ENCODE measurements around the gene ZNF264.
"Not testable (repeated sequence)": the region's sequence is repeated elsewhere in the genome, so short reads cannot be mapped to it uniquely, and the experiment has no call there.

The ZNF264 gene

DNA sequence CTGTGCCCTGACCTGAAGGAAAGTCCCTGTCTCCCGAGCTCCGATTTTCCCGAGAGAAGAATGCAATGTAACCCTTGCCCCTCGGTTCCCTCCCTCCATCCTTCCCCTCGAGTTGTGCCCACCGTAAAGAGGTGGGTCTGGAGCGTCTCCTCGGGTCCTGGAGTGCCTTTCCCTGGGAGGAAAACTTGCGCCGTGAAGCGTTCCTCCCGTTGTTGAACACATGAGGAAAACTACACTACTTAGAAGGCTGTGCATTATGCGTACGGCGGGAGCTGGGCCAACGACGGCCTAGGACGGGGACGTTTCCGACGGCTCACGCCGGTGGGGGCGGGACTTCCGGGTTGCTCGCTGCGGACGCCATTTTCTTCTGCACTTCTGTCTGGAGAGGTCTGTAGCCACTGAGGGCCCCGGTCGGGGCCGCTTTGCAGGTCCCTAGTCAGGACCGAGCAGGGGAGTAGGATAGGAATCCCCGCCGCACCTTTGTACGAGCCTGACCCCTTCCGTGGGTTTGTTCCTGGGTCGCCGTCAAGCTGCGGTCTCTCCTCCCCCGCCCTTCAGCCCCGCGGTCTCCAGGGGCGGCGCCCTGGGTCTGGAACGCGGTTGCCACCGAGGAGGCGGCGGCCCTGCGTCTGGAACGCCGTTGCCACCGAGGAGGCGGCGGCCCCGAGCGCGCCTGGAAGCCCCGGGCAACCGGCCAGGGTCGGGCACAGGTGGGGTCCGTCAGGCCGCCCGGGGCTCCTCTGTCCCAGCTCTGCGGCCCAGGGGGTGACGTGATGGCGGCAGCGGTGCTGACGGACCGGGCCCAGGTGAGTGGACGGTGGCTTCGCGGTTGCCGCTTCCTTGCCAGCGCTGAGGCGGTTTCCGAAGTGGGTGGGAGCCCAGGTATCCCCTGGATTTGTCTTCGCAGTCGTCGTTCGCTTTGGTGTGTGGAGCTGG lies at the start of gene ZNF264:
Gene ZNF264, plus strand, starts transcription at position 360 of the 936 bp plus-strand sequence. Its CDS starts 414 bp downstream, at position 774.
- peak; percentile 96 for DNase-seq (ENCODE audit: low spot score)

DNA sequence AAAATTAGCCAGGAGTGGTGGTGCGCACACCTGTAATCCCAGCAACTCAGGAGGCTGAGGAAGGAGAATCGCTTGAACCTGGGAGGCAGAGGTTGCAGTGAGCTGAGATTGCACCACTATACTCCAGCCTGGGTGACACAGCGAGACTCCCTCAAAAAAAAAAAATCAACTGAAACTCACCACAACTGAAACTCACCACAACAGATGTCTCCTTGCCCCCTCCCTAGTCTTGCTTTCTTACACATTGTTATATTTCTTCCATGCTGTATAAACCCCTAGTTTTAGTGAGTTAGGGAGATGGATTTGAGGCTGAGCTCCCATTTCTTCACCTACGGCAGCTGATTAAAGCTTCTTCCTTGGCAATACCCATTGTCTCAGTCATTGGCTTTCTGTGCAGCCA lies 49.6 kb upstream of the ZNF264 start:
- no peak for DNase-seq (ENCODE audit: low spot score)

DNA sequence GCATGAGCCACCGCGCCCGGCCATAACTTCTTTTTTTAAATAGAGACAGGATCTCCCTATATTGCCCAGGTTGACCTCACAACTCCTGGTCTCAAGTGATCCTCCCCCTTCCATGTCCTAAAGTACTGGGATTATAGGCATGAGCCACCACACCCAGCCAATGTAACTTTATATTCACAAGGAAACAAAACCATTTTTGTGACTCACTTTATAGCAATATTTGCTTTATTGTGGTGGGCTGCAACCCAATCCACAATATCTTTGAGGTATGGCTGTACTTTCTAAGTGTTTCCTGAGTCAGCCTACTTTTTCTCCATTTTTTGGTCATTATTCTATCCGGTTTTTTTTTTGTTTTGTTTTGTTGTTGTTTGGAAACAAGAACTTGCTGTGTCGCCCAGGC lies 38.4 kb upstream of the ZNF264 start:
- no peak for DNase-seq (ENCODE audit: low spot score)

DNA sequence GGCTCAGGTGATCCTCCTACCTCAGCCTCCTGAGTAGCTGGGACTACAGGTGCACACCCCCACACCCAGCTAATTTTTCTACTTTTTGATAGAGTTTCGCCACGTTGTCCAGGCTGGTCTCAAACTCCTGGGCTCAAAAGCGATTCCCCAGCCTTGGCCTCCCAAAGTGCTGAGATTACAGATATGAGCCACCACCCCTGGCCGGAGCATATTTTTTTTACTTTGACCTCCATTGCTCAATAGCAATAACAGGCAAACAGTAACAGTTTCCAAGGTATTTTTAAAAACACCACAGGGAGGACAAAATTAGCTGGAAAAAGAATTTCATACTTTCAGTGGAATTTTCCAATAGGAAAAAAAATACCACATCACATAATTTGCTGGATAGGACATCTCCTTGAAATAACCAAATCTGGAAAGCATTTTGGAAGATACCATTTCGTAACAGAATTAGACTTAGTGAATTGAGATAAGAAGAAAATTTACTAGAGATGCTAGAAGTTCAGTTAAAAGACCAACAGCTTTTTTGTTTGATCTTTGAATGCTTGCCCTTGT lies 29.2 kb upstream of the ZNF264 start:
- no peak for DNase-seq (ENCODE audit: low spot score)

DNA sequence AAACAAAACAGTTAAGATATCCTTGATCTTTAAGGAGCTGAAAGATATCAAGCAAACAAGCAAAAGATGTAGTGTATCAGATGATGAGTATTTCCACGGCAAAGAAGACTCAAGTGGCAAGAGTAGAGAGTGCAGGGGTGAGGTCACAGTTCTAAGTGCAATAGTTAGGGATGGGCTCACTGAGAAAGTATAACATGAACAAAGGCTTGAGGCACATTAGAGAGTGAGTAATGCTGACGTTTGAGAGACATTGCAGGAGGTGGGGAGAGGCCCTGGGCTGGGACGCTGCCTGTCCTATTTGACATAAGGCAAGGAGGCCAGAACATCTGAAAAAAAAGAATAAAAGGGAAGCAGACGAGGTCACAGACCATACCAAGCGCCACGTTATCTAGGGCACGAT lies 25.5 kb upstream of the ZNF264 start:
- no peak for DNase-seq (ENCODE audit: low spot score)

DNA sequence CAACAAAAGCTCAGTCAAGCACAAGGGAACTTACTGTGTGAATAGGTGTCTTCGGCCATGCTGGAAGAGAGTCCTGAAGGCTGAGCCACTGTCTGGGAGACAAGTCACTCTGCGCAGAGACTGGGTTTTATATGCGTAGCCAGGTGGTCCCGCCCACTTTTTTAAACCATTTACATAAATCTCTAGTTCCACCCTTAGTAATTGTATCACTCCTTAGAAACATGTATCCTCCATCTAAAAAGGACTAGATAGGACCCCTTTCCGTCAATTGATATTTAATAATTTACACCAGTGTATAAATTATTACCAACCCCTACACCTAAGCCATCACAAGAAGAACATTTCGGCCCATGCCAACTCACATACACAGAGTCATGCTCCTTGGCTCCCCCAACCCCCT lies 23.9 kb upstream of the ZNF264 start, which contains the start of gene DUXA:
Gene DUXA, minus strand, starts transcription at position 101 of the 400 bp plus-strand sequence. Its CDS starts 42 bp downstream, at position 59.
- no peak for DNase-seq (ENCODE audit: low spot score)

DNA sequence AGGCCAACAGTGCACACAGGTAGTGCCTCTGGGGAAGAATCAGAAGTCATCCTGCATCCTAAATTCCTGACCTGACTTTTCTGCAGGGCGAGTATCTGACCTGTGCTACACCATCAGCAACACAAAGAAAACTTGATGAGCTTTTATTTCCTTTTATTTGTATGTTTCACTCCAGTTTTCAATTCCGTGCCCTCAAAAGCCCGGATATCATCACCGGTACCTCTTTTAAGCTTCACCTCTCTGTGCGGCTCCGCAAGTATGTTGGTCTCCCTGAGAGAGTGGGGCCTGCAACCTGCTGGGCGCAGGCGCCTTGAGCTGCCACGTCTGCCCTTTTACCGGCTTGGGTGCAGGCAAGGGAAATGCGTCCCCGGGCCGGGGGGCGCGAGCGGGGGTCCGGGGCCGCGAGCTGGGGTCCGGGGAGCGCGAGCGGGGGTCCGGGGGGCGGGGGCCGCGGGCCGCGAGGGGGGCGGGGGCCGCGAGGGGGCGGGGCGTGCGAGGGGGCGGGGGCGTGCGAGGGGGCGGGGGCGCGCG lies 19.7 kb upstream of the ZNF264 start:
- DNase-seq (ENCODE audit: low spot score): peak; percentile 82

DNA sequence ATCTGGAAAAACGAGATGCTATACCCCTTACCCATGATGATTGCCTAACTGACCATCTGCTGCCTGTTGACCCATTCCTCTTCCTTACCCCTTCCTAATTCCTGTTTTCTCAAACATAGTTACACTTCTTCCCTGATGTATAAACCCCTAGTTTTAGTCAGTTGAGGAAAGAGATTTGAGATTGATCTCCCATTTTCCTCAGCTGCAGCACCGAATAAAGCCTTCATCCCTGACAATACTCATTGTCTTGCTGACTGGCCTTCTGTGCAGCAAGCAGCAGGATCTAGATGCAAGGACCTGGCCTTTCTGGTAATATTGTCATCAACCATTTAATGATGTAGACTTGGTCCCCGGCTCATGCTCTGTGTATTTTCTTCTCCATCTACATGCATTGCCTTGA lies 999 bp upstream of the ZNF264 start:
- no peak for DNase-seq (ENCODE audit: low spot score)

DNA sequence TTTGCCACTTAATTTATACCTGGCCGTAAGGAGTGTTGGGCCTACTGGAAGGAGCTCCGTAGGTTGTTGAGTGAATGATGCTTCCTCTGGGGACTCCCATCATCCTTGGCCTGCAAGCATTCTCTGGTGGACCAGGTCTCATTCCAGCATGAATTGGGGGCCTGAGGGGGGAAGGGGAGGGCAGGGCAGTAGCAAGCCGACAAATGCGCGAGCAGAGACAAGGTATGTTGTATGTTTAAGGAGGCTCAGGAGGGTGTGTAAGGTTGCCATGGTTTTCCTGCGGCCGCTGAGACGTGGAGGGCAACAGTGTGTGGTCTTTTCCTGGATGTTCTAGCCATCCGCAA lies 749 bp downstream of the ZNF264 start:
- DNase-seq (ENCODE audit: low spot score): peak; percentile 27

DNA sequence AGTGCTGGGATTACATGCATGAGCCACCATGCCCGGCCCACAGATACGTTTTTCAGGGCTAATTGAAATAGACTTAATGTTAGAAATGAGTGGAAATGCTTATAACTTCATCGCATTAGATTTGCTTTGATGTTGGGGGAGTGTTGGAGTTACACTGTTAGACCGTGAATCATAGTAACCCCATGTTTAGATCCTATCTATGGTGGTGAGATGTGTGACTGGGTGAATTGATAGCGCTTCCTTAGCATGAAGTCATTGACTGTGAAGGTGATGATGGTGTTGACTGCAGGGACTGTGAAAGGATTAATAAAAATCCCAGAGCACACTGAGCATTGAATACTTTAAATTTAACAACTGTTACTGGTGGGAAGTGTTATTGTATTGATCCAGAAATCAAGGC lies 1.7 kb downstream of the ZNF264 start:
- no peak for DNase-seq (ENCODE audit: low spot score)

DNA sequence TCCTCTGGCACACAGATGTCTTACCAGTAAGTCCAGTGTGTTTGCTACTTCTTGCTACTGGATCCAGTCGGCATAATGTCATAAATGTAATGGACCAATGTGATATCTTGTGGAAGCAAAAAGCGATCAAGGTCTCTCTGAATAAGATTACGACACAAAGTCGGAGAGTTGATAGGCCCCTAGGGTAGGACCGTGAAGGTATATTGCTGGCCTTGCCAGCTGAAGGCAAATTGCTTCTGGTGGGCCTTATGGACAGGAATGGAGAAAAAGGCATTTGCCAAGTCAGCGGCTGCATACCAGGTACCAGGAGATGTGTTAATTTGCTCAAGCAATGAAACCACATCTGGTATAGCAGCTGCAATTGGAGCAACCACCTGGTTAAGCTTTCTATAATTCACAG lies 6.6 kb downstream of the ZNF264 start:
- not testable (repeated sequence) for DNase-seq (ENCODE audit: low spot score)

DNA sequence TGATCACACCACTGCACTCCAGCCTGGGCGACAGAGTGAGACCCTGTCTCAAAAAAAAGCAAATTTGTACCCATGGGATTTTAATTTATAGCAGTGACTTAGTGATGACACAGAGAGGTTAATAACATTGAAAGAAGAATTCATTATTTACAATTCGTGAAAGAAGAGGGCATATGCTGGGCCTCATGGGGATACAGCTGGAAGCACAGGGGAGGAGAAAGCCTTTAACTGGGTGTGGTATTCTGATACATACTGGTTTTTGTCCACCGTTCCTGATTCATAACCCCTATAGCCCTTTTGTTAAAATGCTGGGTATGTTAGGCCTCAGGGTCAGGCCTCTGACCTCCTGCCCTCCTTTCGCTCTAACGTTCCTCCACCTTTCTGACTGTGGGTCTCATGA lies 10.9 kb downstream of the ZNF264 start:
- DNase-seq (ENCODE audit: low spot score): no peak

DNA sequence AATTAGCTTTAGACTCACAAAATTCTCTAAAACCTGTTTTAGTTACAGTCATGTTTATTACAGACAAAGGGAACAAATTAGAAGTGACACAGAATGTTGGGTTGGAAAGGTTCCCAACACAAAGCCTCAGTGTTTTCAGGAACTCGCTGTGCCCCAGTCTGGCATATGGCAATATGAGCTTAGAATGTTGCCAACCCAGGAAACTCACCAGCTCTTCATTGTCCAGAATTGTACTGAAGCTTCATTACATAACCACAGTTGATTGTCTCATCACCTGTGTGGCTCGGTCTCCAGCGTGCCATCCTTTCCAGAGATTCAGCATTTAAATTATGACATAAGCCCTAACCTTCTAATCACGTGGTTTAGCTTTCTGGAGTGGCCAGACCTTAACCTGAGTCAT lies 19.1 kb downstream of the ZNF264 start:
- no peak for DNase-seq (ENCODE audit: low spot score)

DNA sequence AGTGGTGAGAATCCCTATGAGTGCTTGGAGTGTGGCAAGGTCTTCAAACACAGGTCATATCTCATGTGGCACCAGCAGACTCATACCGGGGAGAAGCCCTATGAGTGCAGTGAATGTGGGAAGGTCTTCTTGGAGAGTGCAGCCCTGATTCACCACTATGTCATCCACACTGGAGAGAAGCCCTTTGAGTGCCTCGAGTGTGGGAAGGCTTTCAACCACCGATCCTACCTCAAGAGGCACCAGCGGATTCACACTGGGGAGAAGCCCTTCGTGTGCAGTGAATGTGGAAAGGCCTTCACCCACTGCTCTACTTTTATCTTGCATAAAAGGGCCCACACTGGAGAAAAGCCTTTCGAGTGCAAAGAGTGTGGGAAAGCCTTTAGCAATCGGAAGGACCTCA lies 20.8 kb downstream of the ZNF264 start:
- DNase-seq (ENCODE audit: low spot score): no peak

DNA sequence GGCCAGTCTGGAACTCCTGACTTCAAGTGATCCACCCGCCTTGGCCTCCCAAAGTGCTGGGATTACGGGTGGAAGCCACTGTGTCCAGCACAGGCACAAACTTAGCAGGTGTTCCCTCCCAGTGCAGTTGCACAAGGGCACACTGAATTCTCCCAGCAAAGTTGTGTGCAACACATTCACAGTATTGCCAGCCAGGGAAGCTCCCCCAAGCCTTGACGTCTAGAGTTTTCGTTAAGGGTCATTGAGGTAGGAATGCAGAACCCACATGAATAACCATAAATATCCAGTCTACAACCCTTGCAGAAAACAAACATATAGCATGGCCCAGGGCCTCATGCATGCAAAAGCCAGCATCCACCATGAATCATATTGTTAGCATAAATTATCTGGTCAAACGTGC lies 36.2 kb downstream of the ZNF264 start:
- DNase-seq (ENCODE audit: low spot score): no peak

DNA sequence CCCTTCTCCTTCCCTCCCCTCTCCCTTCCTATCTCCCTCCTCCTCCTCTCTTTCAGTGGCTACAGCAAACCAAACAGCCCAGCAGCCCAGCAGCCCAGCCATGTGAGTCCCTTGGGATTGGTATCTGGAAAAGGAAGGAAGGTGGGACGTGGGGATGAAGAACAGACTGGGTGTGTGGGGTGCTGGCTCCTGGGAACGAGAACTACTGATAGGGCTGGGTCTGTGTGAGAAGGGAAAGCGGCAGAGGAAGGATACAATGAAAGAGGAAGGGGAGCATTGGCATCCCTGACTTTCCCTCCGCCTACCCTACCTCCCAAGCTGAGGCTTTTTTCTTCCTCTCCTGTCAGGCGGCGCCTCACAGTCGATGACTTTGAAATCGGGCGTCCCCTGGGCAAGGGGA lies 40.4 kb downstream of the ZNF264 start:
- DNase-seq (ENCODE audit: low spot score): no peak

DNA sequence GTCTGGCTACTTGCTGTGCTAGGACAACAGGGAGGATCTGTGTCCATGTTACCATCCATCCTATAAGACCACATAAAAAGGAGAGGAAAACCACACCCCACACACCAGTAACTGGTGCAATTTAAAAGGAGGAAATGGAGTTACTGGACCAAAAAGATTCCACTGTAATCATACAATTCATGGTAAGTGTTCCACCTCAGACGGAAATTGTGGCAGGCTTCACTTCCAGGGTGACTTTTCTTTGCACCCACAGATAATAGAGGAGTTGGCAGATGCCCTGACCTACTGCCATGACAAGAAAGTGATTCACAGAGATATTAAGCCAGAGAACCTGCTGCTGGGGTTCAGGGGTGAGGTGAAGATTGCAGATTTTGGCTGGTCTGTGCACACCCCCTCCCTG lies 41.9 kb downstream of the ZNF264 start:
- no peak for DNase-seq (ENCODE audit: low spot score)

DNA sequence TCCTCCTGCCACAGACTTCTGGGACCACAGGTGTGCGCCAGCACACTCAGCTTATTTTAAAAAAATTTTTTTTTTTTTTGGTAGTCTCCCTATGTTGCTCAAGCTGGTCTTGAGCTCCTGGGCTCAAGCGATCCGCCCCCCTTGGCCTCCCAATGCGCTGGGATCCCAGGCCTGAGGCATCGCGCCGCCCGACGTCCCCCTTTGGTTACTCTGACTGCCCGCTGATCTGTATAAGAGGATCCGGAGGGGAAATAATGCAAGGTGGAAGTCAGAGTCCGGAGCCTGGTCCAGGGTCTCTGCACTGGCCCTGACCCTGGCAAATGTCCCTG lies 48.6 kb downstream of the ZNF264 start:
- DNase-seq (ENCODE audit: low spot score): no peak

DNA sequence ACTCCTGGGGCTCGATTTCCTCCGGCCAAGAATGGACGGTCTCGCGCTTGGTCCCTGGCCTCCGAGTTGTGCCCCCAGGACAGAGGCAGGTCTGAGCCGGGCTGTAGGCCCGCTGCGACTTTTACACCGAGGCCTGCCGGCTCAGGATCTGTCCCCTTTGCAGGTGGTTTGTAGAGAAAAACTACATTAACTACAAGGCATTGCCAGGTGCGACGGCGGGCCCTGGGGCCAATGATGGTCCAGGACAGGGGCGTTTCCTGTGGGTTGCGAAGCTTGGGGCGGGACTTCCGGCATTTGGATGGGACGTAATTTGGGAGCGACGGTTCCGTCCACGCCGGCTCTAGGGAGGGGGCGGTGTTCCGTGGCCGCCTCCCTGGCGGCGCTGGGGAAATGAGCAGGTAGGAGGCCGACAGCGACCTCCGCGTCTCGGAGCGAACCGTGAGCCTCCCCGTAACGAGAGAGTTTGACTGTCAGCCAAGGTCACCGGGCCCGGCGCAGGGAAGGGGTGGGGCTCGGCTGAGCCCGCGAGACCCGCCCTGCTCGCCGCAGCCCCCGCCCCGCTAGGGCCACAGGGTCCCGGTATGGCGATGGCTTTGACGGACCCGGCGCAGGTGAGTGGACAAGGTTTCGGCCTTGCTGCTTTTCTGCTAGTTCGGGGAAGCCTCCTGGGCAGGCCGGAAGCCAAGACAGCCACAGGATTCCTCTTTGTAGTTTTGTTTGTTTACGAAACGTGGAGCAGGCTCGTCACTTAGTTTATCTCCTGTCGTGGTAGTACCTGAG lies 49.2 kb downstream of the ZNF264 start, which contains the start of gene ZNF805:
Gene ZNF805, plus strand, starts transcription at position 322 of the 780 bp plus-strand sequence. Its CDS starts 260 bp downstream, at position 582.
- peak; percentile 98 for DNase-seq (ENCODE audit: low spot score)

DNA sequence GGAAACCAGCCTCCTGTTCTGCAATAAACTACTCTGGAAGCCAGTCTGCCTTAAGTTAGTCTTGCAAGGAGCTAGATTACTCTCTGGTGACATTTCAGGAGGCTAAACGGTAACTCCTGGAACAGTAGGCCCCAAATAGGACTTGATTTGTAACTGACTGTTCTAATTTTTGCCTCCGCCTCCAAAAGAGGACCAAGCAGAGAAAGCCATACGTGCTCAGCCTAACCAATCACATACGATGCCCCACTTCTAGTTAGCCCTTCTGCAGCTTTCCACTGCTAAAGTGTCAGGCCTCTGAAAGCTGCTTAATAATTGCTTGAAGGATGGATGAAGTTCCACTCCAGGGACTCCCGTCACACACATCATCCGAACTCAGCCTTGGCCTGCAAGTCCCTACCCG lies 49.9 kb downstream of the ZNF264 start:
- peak; percentile 50 for DNase-seq (ENCODE audit: low spot score)

DNA sequence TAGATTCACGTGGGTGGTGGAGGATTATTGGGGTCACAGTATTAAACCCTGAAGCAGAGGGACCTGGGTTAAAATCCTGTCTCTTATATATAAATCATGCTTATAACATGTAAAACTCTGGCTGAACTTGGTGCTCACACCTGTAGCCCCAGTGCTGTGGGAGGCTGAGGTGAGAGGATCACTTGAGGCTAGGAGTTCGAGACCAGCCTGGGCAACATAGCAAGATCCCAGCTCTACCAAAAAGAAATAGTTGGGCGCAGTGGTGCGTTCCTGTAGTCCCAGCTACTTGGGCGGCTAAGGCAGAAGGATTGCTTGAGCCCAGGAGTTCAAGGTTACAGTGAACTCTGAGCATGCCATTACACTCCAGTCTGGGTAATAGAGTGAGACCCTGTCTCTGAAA lies 51.5 kb downstream of the ZNF264 start:
- DNase-seq (ENCODE audit: low spot score): no peak

DNA sequence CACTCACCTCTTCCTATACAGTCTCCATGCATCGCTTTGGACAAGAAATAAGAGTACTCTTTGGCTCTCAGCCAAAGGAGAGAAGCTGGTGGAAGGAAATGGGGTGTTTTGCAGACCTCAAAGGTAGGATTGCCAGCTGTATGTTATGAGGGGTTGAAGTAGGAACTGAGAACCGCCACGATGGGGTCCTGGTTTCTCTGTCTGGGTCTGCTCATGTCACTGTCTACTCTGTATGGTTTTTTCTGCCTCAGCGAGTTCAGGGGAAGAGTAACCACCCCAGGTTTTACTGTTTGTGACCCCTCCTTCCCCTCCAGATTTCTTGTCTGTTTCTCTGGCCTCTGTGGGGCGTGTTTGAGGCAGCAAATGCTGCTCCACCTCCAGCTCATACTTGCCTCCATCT lies 53.2 kb downstream of the ZNF264 start:
- DNase-seq (ENCODE audit: low spot score): no peak

DNA sequence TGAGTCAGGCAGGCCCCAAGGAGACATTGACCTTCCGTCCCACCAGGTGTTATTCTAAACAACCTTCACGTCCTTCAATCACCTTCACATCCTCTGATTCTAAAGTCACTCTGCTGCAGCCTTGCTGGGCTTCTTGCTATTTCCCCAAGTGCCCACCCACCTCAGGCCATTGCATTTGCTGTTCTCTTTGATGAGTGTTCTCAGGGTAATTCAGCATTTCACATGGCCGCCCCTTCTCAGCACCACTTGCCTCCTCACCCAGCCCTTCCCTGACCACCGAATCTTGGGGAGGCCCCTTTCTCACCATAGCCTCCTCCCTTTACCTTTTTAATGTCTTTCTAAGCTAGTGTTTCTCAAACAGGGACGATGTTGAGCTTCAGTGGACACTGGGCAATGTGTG lies 53.8 kb downstream of the ZNF264 start:
- no peak for DNase-seq (ENCODE audit: low spot score)

Measured in GM03348 (cell line).